HEK293 (cell line): ENCODE measurements around the gene TSTD2.

Experiments
- BCL11B ChIP-seq: fragments of 450-650 bp; formaldehyde crosslinking; IDR thresholded peaks from 2 replicates; pipeline ENCODE4 v1.5.1; 2016; ENCODE audit warnings: low read depth, missing biosample characterization, missing genetic modification characterization
- KLF1 ChIP-seq: fragments of 450-650 bp; formaldehyde crosslinking; IDR thresholded peaks from 2 replicates; pipeline ENCODE4 v1.5.1; 2016; ENCODE audit warnings: missing biosample characterization, missing genetic modification characterization
- KLF8 ChIP-seq: fragments of 450-650 bp; formaldehyde crosslinking; IDR thresholded peaks from 2 replicates; pipeline ENCODE4 v1.5.1; 2016; ENCODE audit warnings: missing biosample characterization, missing genetic modification characterization
- SP2 ChIP-seq: fragments of 450-650 bp; formaldehyde crosslinking; IDR thresholded peaks from 2 replicates; pipeline ENCODE4 v1.5.1; 2016; ENCODE audit warnings: missing biosample characterization, missing genetic modification characterization
- WT1 ChIP-seq: fragments of 450-650 bp; formaldehyde crosslinking; IDR thresholded peaks from 2 replicates; pipeline ENCODE4 v1.5.1; 2016; ENCODE audit warnings: missing biosample characterization, missing genetic modification characterization
- YY1 ChIP-seq: fragments of 450-650 bp; formaldehyde crosslinking; IDR thresholded peaks from 2 replicates; pipeline ENCODE4 v1.5.1; 2018; ENCODE audit warnings: missing biosample characterization, missing genetic modification characterization
- YY2 ChIP-seq: fragments of 450-650 bp; formaldehyde crosslinking; IDR thresholded peaks from 2 replicates; pipeline ENCODE4 v1.5.1; 2016; ENCODE audit warnings: missing biosample characterization, missing genetic modification characterization
- ZFHX2 ChIP-seq: fragments of 450-650 bp; formaldehyde crosslinking; conservative IDR thresholded peaks from 2 replicates; pipeline ENCODE4 v1.5.1; 2016; ENCODE audit warnings: missing biosample characterization, missing genetic modification characterization
- ZNF121 ChIP-seq: fragments of 450-650 bp; formaldehyde crosslinking; IDR thresholded peaks from 2 replicates; pipeline ENCODE4 v1.5.1; 2016; ENCODE audit warnings: missing biosample characterization, missing genetic modification characterization
- ZNF341 ChIP-seq: fragments of 450-650 bp; formaldehyde crosslinking; IDR thresholded peaks from 2 replicates; pipeline ENCODE4; 2016; ENCODE audit warnings: low read depth, missing biosample characterization, missing genetic modification characterization
- ZNF394 ChIP-seq: fragments of 450-650 bp; formaldehyde crosslinking; IDR thresholded peaks from 2 replicates; pipeline ENCODE4 v1.5.1; 2016; ENCODE audit warnings: missing biosample characterization, missing genetic modification characterization, mild to moderate bottlenecking, moderate library complexity, borderline replicate concordance
- ZNF404 ChIP-seq: fragments of 450-650 bp; formaldehyde crosslinking; IDR thresholded peaks from 2 replicates; pipeline ENCODE4 v1.5.1; 2017; ENCODE audit warnings: missing biosample characterization, missing genetic modification characterization
- ZNF426 ChIP-seq: fragments of 450-650 bp; formaldehyde crosslinking; IDR thresholded peaks from 2 replicates; pipeline ENCODE4 v1.5.1; 2017; ENCODE audit warnings: missing biosample characterization, missing genetic modification characterization, mild to moderate bottlenecking, inconsistent platforms, moderate library complexity
- ZNF530 ChIP-seq: fragments of 450-650 bp; formaldehyde crosslinking; IDR thresholded peaks from 2 replicates; pipeline ENCODE4 v1.5.1; 2016; ENCODE audit warnings: low read depth, missing biosample characterization, missing genetic modification characterization
- ZNF596 ChIP-seq: fragments of 450-650 bp; IDR thresholded peaks from 2 replicates; pipeline ENCODE4 v1.5.0; 2018; ENCODE audit warnings: missing biosample characterization, mild to moderate bottlenecking, missing genetic modification characterization, moderate library complexity
- ZNF600 ChIP-seq: fragments of 450-650 bp; formaldehyde crosslinking; IDR thresholded peaks from 2 replicates; pipeline ENCODE4 v1.5.1; 2016; ENCODE audit warnings: missing biosample characterization, missing genetic modification characterization
- ZNF624 ChIP-seq: fragments of 450-650 bp; formaldehyde crosslinking; IDR thresholded peaks from 2 replicates; pipeline ENCODE4 v1.5.1; 2017; ENCODE audit warnings: missing biosample characterization, missing genetic modification characterization
- ZNF629 ChIP-seq: fragments of 450-650 bp; formaldehyde crosslinking; IDR thresholded peaks from 2 replicates; pipeline ENCODE4 v1.5.1; 2017; ENCODE audit warnings: missing biosample characterization, missing genetic modification characterization
- ZNF654 ChIP-seq: fragments of 450-650 bp; formaldehyde crosslinking; IDR thresholded peaks from 2 replicates; pipeline ENCODE4 v1.5.1; 2016; ENCODE audit warnings: low read depth, missing biosample characterization, missing genetic modification characterization
- ZNF670 ChIP-seq: fragments of 450-650 bp; formaldehyde crosslinking; IDR thresholded peaks from 2 replicates; pipeline ENCODE4 v1.5.1; 2016; ENCODE audit warnings: missing biosample characterization, missing genetic modification characterization, low read depth
- ZNF785 ChIP-seq: fragments of 450-650 bp; formaldehyde crosslinking; IDR thresholded peaks from 2 replicates; pipeline ENCODE4 v1.5.1; 2016; ENCODE audit warnings: missing biosample characterization, missing genetic modification characterization
- TF ChIP-seq, protein P1 (sequence below): fragments of 450-650 bp; formaldehyde crosslinking; conservative IDR thresholded peaks from 2 replicates; pipeline ENCODE4 v1.5.1; 2016; ENCODE audit warnings: low read depth, missing biosample characterization, missing genetic modification characterization
- TF ChIP-seq, protein P2 (sequence below): fragments of 450-650 bp; formaldehyde crosslinking; IDR thresholded peaks from 2 replicates; pipeline ENCODE4 v1.5.1; 2016; ENCODE audit warnings: missing biosample characterization, missing genetic modification characterization
- TF ChIP-seq, protein P3 (sequence below): fragments of 450-650 bp; formaldehyde crosslinking; IDR thresholded peaks from 2 replicates; pipeline ENCODE4 v1.5.1; 2016; ENCODE audit warnings: missing biosample characterization, missing genetic modification characterization
- TF ChIP-seq, protein P4 (sequence below): fragments of 450-650 bp; formaldehyde crosslinking; IDR thresholded peaks from 2 replicates; pipeline ENCODE4 v1.5.1; 2016; ENCODE audit warnings: missing biosample characterization, missing genetic modification characterization
- TF ChIP-seq, protein P5 (sequence below): fragments of 450-650 bp; formaldehyde crosslinking; IDR thresholded peaks from 2 replicates; pipeline ENCODE4 v1.5.1; 2016; ENCODE audit warnings: missing biosample characterization, missing genetic modification characterization
- TF ChIP-seq, protein P6 (sequence below): fragments of 450-650 bp; IDR thresholded peaks from 2 replicates; pipeline ENCODE4 v1.5.1; 2018; ENCODE audit warnings: missing biosample characterization, mild to moderate bottlenecking, missing genetic modification characterization
- TF ChIP-seq, protein P7 (sequence below): fragments of 450-650 bp; formaldehyde crosslinking; IDR thresholded peaks from 2 replicates; pipeline ENCODE4 v1.5.1; 2017; ENCODE audit warnings: missing biosample characterization, mild to moderate bottlenecking, missing genetic modification characterization, moderate library complexity

TSTD2 gene

DNA sequence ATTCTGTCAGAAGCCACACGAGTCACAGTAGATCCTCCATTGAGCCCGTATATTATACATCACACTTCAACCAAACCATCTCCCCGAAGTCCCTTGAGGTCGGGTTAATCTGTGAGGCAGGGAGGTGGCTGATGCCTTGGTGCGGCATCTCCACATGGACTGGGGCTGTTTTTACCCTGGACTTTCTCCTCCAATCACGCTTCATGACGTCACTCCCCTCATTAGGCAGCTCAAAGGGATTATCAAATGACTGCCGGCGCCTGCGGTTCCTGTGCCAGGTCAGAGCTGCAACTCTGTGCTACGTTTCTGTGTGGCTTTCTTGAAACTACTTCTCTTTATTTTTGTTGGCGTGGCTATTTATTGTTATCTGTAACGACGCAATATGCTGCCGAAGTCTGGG lies 78.0 kb downstream of the TSTD2 start (continued):
- TF ChIP-seq, protein P1, sequence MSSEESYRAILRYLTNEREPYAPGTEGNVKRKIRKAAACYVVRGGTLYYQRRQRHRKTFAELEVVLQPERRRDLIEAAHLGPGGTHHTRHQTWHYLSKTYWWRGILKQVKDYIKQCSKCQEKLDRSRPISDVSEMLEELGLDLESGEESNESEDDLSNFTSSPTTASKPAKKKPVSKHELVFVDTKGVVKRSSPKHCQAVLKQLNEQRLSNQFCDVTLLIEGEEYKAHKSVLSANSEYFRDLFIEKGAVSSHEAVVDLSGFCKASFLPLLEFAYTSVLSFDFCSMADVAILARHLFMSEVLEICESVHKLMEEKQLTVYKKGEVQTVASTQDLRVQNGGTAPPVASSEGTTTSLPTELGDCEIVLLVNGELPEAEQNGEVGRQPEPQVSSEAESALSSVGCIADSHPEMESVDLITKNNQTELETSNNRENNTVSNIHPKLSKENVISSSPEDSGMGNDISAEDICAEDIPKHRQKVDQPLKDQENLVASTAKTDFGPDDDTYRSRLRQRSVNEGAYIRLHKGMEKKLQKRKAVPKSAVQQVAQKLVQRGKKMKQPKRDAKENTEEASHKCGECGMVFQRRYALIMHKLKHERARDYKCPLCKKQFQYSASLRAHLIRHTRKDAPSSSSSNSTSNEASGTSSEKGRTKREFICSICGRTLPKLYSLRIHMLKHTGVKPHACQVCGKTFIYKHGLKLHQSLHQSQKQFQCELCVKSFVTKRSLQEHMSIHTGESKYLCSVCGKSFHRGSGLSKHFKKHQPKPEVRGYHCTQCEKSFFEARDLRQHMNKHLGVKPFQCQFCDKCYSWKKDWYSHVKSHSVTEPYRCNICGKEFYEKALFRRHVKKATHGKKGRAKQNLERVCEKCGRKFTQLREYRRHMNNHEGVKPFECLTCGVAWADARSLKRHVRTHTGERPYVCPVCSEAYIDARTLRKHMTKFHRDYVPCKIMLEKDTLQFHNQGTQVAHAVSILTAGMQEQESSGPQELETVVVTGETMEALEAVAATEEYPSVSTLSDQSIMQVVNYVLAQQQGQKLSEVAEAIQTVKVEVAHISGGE (tag by site-specific recombination) = no peak
- no peak for TF ChIP-seq ZNF670 (tag by site-specific recombination)
- TF ChIP-seq WT1 (tag by site-specific recombination) = no peak
- no peak for TF ChIP-seq ZNF654 (tag by site-specific recombination)
- TF ChIP-seq ZNF600 (tag by site-specific recombination) = 0 out of 2 replicates have a peak, but pooled peaks have one; percentile 48
- TF ChIP-seq ZNF404 = no peak
- peak; percentile 56 for TF ChIP-seq SP2 (tag by site-specific recombination)
- TF ChIP-seq ZNF426 (tag by site-specific recombination) = no peak
- no peak for TF ChIP-seq KLF8
- TF ChIP-seq YY2 (tag by site-specific recombination) = no peak
- TF ChIP-seq ZNF596 (tag by site-specific recombination) = no peak
- TF ChIP-seq, protein P2, sequence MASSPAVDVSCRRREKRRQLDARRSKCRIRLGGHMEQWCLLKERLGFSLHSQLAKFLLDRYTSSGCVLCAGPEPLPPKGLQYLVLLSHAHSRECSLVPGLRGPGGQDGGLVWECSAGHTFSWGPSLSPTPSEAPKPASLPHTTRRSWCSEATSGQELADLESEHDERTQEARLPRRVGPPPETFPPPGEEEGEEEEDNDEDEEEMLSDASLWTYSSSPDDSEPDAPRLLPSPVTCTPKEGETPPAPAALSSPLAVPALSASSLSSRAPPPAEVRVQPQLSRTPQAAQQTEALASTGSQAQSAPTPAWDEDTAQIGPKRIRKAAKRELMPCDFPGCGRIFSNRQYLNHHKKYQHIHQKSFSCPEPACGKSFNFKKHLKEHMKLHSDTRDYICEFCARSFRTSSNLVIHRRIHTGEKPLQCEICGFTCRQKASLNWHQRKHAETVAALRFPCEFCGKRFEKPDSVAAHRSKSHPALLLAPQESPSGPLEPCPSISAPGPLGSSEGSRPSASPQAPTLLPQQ = 0 out of 2 replicates have a peak, but pooled peaks have one; percentile 18
- TF ChIP-seq, protein P3, sequence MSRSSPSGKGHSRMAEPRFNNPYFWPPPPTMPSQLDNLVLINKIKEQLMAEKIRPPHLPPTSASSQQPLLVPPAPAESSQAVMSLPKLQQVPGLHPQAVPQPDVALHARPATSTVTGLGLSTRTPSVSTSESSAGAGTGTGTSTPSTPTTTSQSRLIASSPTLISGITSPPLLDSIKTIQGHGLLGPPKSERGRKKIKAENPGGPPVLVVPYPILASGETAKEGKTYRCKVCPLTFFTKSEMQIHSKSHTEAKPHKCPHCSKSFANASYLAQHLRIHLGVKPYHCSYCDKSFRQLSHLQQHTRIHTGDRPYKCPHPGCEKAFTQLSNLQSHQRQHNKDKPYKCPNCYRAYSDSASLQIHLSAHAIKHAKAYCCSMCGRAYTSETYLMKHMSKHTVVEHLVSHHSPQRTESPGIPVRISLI (tag by site-specific recombination) = no peak
- TF ChIP-seq, protein P4, sequence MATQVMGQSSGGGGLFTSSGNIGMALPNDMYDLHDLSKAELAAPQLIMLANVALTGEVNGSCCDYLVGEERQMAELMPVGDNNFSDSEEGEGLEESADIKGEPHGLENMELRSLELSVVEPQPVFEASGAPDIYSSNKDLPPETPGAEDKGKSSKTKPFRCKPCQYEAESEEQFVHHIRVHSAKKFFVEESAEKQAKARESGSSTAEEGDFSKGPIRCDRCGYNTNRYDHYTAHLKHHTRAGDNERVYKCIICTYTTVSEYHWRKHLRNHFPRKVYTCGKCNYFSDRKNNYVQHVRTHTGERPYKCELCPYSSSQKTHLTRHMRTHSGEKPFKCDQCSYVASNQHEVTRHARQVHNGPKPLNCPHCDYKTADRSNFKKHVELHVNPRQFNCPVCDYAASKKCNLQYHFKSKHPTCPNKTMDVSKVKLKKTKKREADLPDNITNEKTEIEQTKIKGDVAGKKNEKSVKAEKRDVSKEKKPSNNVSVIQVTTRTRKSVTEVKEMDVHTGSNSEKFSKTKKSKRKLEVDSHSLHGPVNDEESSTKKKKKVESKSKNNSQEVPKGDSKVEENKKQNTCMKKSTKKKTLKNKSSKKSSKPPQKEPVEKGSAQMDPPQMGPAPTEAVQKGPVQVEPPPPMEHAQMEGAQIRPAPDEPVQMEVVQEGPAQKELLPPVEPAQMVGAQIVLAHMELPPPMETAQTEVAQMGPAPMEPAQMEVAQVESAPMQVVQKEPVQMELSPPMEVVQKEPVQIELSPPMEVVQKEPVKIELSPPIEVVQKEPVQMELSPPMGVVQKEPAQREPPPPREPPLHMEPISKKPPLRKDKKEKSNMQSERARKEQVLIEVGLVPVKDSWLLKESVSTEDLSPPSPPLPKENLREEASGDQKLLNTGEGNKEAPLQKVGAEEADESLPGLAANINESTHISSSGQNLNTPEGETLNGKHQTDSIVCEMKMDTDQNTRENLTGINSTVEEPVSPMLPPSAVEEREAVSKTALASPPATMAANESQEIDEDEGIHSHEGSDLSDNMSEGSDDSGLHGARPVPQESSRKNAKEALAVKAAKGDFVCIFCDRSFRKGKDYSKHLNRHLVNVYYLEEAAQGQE (tag by site-specific recombination) = no peak
- no peak for TF ChIP-seq ZNF341
- no peak for TF ChIP-seq ZNF624 (tag by site-specific recombination)
- no peak for TF ChIP-seq ZNF394 (tag by site-specific recombination)
- TF ChIP-seq BCL11B = no peak
- TF ChIP-seq ZNF530 (tag by site-specific recombination) = no peak
- peak; percentile 97 for TF ChIP-seq ZNF629 (tag by site-specific recombination)
- TF ChIP-seq, protein P5, sequence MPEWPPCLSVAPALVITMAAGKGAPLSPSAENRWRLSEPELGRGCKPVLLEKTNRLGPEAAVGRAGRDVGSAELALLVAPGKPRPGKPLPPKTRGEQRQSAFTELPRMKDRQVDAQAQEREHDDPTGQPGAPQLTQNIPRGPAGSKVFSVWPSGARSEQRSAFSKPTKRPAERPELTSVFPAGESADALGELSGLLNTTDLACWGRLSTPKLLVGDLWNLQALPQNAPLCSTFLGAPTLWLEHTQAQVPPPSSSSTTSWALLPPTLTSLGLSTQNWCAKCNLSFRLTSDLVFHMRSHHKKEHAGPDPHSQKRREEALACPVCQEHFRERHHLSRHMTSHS (tag by site-specific recombination) = no peak
- no peak for TF ChIP-seq ZNF121 (tag by site-specific recombination)
- no peak for TF ChIP-seq ZNF785 (tag by site-specific recombination)
- no peak for TF ChIP-seq KLF1 (tag by site-specific recombination)
- TF ChIP-seq, protein P6, sequence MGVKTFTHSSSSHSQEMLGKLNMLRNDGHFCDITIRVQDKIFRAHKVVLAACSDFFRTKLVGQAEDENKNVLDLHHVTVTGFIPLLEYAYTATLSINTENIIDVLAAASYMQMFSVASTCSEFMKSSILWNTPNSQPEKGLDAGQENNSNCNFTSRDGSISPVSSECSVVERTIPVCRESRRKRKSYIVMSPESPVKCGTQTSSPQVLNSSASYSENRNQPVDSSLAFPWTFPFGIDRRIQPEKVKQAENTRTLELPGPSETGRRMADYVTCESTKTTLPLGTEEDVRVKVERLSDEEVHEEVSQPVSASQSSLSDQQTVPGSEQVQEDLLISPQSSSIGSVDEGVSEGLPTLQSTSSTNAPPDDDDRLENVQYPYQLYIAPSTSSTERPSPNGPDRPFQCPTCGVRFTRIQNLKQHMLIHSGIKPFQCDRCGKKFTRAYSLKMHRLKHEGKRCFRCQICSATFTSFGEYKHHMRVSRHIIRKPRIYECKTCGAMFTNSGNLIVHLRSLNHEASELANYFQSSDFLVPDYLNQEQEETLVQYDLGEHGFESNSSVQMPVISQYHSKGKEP (tag by site-specific recombination) = peak; percentile 57
- TF ChIP-seq, protein P7, sequence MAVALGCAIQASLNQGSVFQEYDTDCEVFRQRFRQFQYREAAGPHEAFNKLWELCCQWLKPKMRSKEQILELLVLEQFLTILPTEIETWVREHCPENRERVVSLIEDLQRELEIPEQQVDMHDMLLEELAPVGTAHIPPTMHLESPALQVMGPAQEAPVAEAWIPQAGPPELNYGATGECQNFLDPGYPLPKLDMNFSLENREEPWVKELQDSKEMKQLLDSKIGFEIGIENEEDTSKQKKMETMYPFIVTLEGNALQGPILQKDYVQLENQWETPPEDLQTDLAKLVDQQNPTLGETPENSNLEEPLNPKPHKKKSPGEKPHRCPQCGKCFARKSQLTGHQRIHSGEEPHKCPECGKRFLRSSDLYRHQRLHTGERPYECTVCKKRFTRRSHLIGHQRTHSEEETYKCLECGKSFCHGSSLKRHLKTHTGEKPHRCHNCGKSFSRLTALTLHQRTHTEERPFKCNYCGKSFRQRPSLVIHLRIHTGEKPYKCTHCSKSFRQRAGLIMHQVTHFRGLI (tag by site-specific recombination) = no peak
- no peak for TF ChIP-seq ZFHX2
- no peak for TF ChIP-seq YY1 (tag by site-specific recombination)
